ENCODE measurements around the gene CBL.
"Not testable (repeated sequence)": the region's sequence is repeated elsewhere in the genome, so short reads cannot be mapped to it uniquely, and the experiment has no call there.

The CBL gene

DNA sequence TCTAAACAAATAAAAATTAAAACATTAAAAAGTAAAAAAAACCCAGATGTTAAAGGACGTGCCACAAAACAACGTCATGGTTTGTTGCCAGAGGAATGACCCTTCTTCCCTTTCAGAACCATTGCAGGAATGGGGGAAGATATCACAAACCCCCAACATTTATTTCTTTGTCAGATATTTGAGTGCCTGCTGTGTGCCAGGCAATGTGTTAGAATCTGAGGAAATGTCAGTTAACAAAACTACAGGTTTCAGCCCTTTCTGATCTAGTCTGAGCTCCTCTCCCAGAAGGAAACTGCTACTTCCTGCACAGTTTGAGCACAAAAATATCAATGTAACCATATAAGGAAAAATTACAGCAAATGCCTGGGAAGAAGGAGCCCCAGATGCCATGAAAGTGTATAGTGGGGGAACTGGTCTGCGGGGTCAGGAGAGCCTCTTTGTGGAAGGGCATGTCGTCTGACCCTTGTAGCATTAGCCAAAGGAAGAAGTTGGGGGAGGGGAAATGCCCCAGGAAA lies 27.9 kb upstream of the CBL start:
- H3K4me3 ChIP-seq (ENCODE audit: low read length): no peak overlapping the region
- TF ChIP-seq ZNF274 (IDR thresholded peaks at IDR 0.05; ENCODE audit: low read depth, low read length): no peak

DNA sequence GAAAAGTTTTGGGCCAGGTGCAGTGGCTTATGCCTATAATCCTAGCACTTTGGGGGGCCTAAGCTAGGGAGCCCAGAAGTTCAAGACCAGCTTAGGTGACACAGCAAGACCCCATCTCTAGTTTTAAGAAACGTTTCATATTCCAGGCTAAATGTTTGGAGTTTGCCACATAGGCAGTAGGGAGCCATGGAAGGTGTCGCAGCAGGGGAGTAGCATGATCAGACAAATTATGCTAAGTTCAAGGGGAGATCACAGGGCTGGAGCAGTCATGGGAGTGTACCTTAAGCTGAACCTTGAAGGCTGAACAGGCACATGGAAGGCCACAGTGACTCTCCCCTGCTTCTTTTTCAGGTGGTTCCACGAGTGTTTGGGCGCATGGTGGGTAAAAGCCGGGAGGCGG lies 26.8 kb upstream of the CBL start:
- no peak for TF ChIP-seq ZNF274 (IDR thresholded peaks at IDR 0.05; ENCODE audit: low read depth, low read length)
- no peak overlapping the region for H3K4me3 ChIP-seq (ENCODE audit: low read length)

DNA sequence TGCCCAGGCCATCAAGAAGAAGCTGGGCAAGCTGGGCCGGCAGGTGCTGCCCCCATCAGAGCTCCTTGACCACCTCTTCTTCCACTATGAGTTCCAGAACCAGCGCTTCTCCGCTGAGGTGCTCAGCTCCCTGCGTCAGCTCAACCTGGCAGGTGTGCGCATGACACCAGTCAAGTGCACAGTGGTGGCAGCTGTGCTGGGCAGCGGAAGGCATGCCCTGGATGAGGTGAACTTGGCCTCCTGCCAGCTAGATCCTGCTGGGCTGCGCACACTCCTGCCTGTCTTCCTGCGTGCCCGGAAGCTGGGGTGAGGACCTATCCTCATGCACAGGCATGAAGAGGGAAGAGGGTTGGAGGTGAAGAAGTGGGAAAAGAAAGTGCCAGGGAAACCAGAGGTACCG lies 26.2 kb upstream of the CBL start:
- no peak overlapping the region for H3K4me3 ChIP-seq (ENCODE audit: low read length)
- TF ChIP-seq ZNF274 (IDR thresholded peaks at IDR 0.05; ENCODE audit: low read depth, low read length): no peak

DNA sequence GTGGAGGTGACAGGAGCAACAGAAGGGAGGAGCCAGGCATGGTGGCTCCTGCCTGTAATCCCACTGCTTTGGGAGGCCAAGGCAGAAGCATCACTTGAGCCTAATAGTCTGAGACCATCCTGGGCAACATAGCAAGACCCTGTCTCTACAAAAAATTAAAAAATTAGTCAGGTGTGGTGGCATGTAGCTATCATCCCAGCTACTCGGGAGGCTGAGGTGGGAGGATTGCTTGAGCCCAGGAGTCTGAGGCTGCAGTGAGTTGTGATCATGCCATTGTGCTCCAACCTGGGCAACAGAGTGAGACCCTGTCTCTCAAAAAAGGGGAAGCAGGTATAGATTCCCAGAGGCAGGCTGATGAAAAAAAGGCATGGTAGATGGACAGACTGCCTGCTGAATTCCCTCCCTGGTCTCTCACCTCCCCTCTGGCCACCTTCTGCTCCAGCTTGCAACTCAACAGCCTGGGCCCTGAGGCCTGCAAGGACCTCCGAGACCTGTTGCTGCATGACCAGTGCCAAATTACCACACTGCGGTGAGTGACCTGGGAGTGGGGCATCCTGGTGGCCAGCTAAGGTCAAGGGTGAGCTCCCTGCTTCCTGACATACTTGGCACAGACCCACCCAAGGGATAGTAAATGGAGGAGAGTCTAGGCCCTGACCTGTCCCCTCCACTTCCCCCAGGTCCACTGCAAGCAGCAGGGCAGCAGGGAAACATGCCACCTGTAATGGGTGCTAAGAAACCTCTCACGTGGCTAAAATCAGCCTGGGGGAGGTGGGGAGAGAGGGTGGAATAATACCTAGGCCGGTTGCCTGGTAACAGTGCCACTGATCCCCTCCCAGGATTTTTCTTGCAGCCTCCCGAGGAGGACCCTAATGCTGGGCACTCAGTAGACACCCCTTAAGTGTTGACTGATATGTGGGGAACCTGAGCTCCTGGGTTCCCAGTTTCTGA lies 25.1 kb upstream of the CBL start:
- no peak for TF ChIP-seq ZNF274 (IDR thresholded peaks at IDR 0.05; ENCODE audit: low read depth, low read length)
- no peak overlapping the region for H3K4me3 ChIP-seq (ENCODE audit: low read length)

DNA sequence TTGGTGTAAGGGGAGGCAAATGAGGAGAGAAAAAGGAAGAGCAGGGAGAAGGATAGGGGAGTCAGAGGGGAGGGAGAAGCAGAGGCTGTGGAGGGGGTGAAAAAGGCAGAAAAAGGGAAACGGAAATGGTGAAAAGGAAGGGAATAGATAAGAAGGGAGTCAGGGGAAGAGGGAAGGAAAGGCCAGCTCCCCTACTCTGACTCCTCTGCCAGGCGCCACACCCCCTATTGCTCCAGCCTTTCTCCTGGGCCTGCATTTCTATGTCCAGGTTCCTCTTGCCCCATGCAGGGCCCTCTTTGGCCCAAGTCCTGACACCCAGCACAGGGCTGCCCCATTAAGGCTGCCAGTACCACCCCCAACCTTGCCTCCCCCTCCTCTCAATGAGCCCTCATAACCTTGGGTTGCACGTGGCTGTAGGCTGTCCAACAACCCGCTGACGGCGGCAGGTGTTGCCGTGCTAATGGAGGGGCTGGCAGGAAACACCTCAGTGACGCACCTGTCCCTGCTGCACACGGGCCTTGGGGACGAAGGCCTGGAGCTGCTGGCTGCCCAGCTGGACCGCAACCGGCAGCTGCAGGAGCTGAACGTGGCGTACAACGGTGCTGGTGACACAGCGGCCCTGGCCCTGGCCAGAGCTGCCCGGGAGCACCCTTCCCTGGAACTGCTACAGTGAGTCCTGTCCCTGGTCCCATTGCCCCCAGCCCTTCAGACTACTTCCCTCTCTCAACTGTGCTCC lies 24.3 kb upstream of the CBL start:
- H3K4me3 ChIP-seq (ENCODE audit: low read length): no peak overlapping the region
- no peak for TF ChIP-seq ZNF274 (IDR thresholded peaks at IDR 0.05; ENCODE audit: low read depth, low read length)

DNA sequence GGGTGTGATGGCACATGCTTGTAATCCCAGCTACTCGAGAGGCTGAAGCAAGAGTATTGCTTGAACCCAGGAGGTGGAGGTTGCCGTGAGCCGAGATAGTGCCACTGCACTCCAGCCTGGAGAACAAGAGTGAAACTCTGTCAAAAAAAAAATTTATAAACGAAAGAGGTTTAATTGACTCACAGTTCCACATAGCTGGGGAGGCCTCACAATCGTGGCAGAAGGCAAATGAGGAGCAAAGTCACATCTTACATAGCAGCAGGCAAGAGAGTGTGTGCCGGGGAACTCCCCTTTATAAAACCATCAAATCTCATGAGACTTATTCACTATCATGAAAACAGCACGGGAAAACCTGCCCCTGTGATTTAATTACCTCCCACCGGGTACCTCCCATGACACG lies 21.7 kb upstream of the CBL start:
- H3K4me3 ChIP-seq (ENCODE audit: low read length): not testable (repeated sequence)

DNA sequence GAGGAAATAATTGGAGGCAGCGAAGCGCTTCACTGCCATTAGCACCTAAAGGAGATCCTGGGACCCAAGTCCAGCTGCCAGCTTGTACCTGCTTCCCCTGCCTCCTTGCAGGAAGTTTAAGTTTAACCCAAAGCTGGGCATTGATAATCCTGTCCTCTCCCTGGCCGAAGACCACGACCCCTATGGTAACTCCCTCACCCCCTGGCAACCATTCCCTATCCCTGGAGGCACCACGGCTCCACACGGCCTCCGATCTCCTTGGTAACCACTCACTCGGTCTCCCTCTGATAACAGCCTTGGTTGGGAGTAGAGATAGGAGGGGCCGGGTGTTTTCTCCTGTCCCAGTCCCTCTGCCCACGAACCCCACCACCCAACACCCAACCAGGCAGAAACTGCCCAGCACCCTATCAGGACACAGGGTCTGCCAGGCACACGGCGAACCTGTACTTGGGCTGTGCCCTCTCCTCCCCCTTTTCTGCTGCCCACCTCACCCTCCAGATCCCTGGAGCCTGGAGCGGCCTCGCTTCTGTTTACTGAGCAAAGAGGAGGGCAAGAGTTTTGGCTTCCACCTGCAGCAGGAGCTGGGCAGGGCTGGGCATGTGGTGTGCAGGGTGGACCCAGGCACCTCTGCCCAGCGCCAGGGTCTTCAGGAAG lies 20.0 kb upstream of the CBL start:
- no peak overlapping the region for H3K4me3 ChIP-seq (ENCODE audit: low read length)
- TF ChIP-seq ZNF274 (IDR thresholded peaks at IDR 0.05; ENCODE audit: low read depth, low read length): no peak

DNA sequence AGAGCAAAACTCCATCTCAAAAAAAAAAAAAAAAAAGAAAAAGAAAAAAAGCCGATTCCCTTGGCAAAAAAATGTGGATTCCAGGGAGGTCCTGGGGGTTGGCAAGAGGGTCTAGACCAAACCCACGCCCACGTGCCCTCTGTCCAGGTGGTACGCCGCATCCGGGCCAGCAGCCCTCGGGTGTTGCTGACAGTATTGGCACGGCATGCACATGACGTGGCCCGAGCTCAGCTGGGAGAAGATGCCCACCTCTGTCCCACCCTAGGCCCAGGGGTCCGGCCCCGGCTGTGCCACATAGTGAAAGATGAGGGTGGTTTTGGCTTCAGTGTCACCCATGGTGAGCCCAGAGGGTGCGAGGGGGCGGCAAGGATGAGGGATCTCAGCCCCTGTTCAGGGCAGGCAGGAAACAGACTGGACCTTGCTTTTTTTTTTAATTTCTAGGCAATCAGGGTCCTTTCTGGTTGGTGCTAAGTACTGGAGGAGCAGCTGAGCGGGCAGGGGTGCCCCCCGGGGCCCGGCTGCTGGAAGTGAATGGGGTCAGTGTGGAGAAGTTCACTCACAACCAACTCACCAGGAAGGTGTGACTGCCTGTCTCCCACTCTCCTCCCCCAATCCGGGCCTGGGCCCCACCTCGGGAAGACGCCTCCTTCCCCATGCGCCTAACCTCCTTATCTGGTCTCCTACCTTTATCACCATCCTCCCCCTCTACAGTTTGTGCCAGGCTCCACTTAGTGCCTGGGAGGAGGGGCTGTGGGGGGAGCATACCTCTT lies 18.8 kb upstream of the CBL start:
- H3K4me3 ChIP-seq (ENCODE audit: low read length): no peak overlapping the region
- TF ChIP-seq ZNF274 (IDR thresholded peaks at IDR 0.05; ENCODE audit: low read depth, low read length): no peak

DNA sequence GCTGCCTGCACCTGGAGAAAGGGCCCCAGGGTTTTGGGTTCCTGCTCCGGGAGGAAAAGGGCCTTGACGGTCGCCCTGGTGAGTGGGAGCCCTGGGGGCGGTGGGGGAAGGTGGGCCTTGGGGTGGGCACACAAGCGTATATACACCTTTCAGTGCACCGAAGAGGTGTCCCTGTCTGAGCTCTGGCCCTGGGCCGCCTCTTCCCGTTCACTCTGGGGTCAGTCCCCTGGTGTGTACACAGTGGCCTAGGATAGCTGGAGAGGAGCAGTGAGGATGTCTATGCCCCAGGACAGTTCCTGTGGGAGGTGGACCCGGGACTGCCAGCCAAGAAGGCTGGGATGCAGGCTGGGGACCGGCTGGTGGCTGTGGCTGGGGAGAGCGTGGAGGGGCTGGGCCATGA lies 18.1 kb upstream of the CBL start:
- no peak for TF ChIP-seq ZNF274 (IDR thresholded peaks at IDR 0.05; ENCODE audit: low read depth, low read length)
- H3K4me3 ChIP-seq (ENCODE audit: low read length): no peak overlapping the region

DNA sequence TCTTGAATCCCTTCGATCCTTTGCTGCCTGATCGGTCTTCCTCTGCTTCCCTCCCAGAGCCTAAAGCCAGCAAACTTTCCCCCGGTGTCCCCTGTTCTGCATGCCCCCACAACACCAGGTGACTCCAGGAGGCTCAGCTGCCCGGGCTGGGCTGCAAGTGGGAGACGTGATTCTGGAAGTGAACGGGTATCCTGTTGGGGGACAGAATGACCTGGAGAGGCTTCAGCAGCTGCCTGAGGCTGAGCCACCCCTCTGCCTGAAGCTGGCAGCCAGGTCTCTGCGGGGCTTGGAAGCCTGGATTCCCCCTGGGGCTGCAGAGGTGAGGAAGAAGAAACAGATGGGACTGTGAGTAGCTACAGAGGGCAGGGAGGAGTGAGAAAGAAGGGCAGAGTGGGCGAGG lies 17.3 kb upstream of the CBL start:
- H3K4me3 ChIP-seq (ENCODE audit: low read length): no peak overlapping the region
- no peak for TF ChIP-seq ZNF274 (IDR thresholded peaks at IDR 0.05; ENCODE audit: low read depth, low read length)

DNA sequence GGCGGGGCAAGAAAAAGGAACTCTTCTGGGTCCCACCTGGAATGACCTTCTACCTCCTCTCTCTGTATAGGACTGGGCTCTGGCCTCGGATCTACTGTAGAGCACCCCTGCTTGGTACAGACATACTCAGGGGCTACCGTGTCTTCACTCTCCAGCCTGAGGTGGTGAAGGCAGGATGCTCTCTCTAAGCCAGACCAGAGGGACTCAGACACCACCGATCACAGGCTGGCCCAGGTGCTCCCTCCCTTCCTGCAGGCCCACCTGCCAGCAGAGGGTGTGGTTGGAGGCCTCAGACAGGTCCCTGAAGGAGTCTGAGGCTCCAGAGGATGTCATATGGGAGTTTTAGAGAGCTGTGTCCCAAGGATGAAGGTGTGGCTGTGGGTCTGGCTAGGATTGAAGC lies 16.7 kb upstream of the CBL start:
- no peak for TF ChIP-seq ZNF274 (IDR thresholded peaks at IDR 0.05; ENCODE audit: low read depth, low read length)

DNA sequence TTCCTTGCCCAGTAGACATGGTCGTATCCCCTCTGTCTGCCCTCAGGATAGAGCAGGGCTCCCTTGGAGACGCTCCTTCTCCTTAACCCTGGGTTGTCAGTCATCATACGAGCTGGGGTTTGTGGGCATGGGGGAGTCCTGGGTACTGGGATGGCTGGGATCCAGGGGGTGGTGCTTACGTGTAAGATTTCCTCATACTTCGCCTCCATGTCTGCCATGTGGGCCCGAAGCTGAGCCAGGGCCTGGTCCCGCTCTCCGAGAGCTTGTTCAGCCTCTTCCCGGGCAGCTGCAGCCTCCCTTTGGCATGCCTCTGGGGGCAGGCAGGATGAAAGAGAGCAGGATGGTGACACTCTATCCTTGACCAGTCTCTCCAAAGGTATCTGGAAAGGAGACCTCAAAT lies 15.6 kb upstream of the CBL start:
- H3K4me3 ChIP-seq (ENCODE audit: low read length): no peak overlapping the region
- no peak for TF ChIP-seq ZNF274 (IDR thresholded peaks at IDR 0.05; ENCODE audit: low read depth, low read length)

More for the DNA sequence above, 16.7 kb upstream of the CBL start:
- H3K4me3 ChIP-seq (ENCODE audit: low read length): no peak overlapping the region

DNA sequence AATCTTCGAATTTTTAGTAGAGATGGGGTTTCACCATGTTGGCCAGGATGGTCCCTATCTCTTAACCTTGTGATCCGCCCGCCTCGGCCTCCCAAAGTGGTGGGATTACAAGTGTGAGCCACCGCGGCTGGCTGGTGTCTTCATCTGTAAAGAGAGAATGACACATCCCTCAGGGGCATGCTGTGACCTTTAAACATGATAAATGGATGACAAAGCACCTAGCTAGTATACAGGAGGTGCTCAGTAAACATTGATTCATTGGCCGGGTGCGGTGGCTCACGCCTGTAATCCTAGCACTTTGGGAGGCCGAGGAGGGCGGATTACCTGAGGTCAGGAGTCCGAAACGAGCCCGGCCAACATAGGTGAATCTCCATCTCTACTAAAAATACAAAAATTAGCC lies 14.9 kb upstream of the CBL start:
- H3K4me3 ChIP-seq (ENCODE audit: low read length): not testable (repeated sequence)

DNA sequence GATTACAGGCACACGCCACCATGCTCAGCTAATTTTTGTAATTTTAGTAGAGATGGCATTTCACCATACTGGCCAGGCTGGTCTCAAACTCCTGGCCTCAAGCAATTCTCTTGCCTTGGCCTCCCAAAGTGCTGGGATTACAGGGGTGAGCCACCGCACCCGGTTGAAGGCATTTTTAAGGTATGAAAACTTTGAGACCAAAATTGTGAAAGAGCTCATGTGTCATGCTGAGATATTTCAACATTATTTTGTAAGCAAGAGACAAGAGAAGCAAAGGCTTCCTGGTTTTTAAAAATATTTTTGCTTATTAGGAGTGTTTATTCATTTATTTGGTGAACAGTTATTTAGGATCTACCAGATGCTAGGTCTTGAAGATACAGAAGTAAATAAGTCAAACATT lies 14.0 kb upstream of the CBL start:
- TF ChIP-seq ZNF274 (IDR thresholded peaks at IDR 0.05; ENCODE audit: low read depth, low read length): no peak
- H3K4me3 ChIP-seq (ENCODE audit: low read length): no peak overlapping the region

All from GM08714 (cell line).